Glutamatergic neuron (in vitro differentiated cells): ENCODE results near the gene ZDHHC19. TPM values are rescaled to one million over a fixed set of nuclear protein-coding genes. Genes with fewer than 3 reads are reported as not detected.

Experiments used
- DNase-seq: peaks from one replicate; pipeline ENCODE4 v3.0.0; 2022
- H3K27ac Mint-ChIP-seq: one replicate; pipeline ENCODE4 v1.8.0; 2020; ENCODE audit warnings: mild to moderate bottlenecking, mixed read lengths, inconsistent platforms; ENCODE audit not compliant: unreplicated experiment
- H3K27me3 Mint-ChIP-seq: one replicate; pipeline ENCODE4 v1.8.0; 2020; ENCODE audit warnings: mild to moderate bottlenecking, moderate library complexity, mixed read lengths, inconsistent platforms; ENCODE audit not compliant: unreplicated experiment
- H3K36me3 Mint-ChIP-seq: one replicate; pipeline ENCODE4 v1.8.0; 2020; ENCODE audit warnings: mild to moderate bottlenecking, mixed read lengths, inconsistent platforms; ENCODE audit not compliant: unreplicated experiment
- H3K4me1 Mint-ChIP-seq: one replicate; pipeline ENCODE4 v1.8.0; 2020; ENCODE audit warnings: mild to moderate bottlenecking, low read depth, mixed read lengths, inconsistent platforms; ENCODE audit not compliant: unreplicated experiment
- H3K4me3 Mint-ChIP-seq: one replicate; pipeline ENCODE4 v1.8.0; 2020; ENCODE audit warnings: mild to moderate bottlenecking, mixed read lengths, inconsistent platforms; ENCODE audit not compliant: unreplicated experiment
- H3K9me3 Mint-ChIP-seq: one replicate; pipeline ENCODE4 v1.8.0; 2020; ENCODE audit warnings: mild to moderate bottlenecking, moderate library complexity, mixed read lengths, inconsistent platforms; ENCODE audit not compliant: unreplicated experiment
- CTCF ChIP-seq: fragments of 200-600 bp; sonication (generic); IDR thresholded peaks from one replicate; pipeline ENCODE4 v1.5.0; 2021; ENCODE audit not compliant: partially characterized antibody, unreplicated experiment
- total RNA-seq: library from RNA; stranded (reverse); fragmentation: NEBNext Ultra II Directional; extraction: Animal tissue kit (Norgen Biotek cat#: 25700); gene quantifications from one replicate; pipeline ENCODE4 v1.2.1, GENCODE V29; 2021; ENCODE audit not compliant: unreplicated experiment

ZDHHC19 gene
- total RNA-seq, 1 donor from 2014 or later, result 1.2 TPM

- Mint-ChIP-seq H3K4me3 (no peak overlapping the region), H3K4me1 (no peaks in the 10 kb centered on the region), H3K27me3 (no peaks in the 10 kb centered on the region), H3K27ac (no peak overlapping the region), H3K9me3 (peaks cover 1% of the 10 kb centered on the region), H3K36me3 (no peaks in the 10 kb centered on the region)
- no peak for TF ChIP-seq CTCF
- no peak for DNase-seq
Measured at GRCh38 chr3:196156160-196156559, 55.0 kb downstream of the ZDHHC19 start.

GRCh38 chr3:196150481-196150880 is 60.7 kb downstream of the ZDHHC19 start:
- no peak for TF ChIP-seq CTCF
- H3K4me3 Mint-ChIP-seq, result no peak overlapping the region
- no peaks in the 10 kb centered on the region for H3K36me3 Mint-ChIP-seq
- DNase-seq, result no peak
- H3K27me3 Mint-ChIP-seq, result no peaks in the 10 kb centered on the region
- H3K9me3 Mint-ChIP-seq, result peaks cover 4% of the 10 kb centered on the region
- H3K27ac Mint-ChIP-seq, result no peak overlapping the region
- H3K4me1 Mint-ChIP-seq, result no peaks in the 10 kb centered on the region

- Mint-ChIP-seq H3K4me3 (no peak overlapping the region), H3K36me3 (no peaks in the 10 kb centered on the region), H3K9me3 (peaks cover 3% of the 10 kb centered on the region), H3K27me3 (no peaks in the 10 kb centered on the region), H3K27ac (no peak overlapping the region), H3K4me1 (no peaks in the 10 kb centered on the region)
- DNase-seq, result no peak
- no peak for TF ChIP-seq CTCF
Measured at GRCh38 chr3:196149831-196150301, 61.3 kb downstream of the ZDHHC19 start.

- no peaks in the 10 kb centered on the region for H3K4me1 Mint-ChIP-seq
- TF ChIP-seq CTCF, result no peak
- H3K36me3 Mint-ChIP-seq, result no peaks in the 10 kb centered on the region
- no peak overlapping the region for H3K27ac Mint-ChIP-seq
- H3K9me3 Mint-ChIP-seq, result peaks cover 3% of the 10 kb centered on the region
- no peaks in the 10 kb centered on the region for H3K27me3 Mint-ChIP-seq
- no peak overlapping the region for H3K4me3 Mint-ChIP-seq
- DNase-seq, result no peak
Measured at GRCh38 chr3:196149375-196149774, 61.8 kb downstream of the ZDHHC19 start.

Other genes starting within 250 kb of the ZDHHC19 start
- 35.8 TPM for gene TFRC, start 129.3 kb downstream of the ZDHHC19 start, total RNA-seq
- gene SLC51A, start 5.1 kb upstream of the ZDHHC19 start, total RNA-seq, result not detected
- 37.0 TPM for gene PCYT1A, start 76.3 kb upstream of the ZDHHC19 start, total RNA-seq
- gene DYNLT2B, start 106.8 kb upstream of the ZDHHC19 start, total RNA-seq, result 14.8 TPM
- gene TM4SF19, start 127.0 kb upstream of the ZDHHC19 start, total RNA-seq, result not detected
- gene UBXN7, start 221.0 kb upstream of the ZDHHC19 start, total RNA-seq, result 106 TPM